COLO829 (cell line): ENCODE measurements around the gene CLEC1A.

Experiments
- DNase-seq: peaks from one replicate; pipeline ENCODE4 v3.0.0; 2012; ENCODE audit warnings: low spot score

The CLEC1A gene

GRCh38 chr12:10101042-10101579 is 2.3 kb upstream of the CLEC1A start:
- DNase-seq = peak; percentile 16

- DNase-seq = no peak
Measured at GRCh38 chr12:10097521-10097920, 1.3 kb downstream of the CLEC1A start.

GRCh38 chr12:10095971-10096370 is 2.8 kb downstream of the CLEC1A start:
- DNase-seq = no peak

- DNase-seq = no peak
Measured at GRCh38 chr12:10094646-10095395, 4.0 kb downstream of the CLEC1A start.

GRCh38 chr12:10088955-10089900 is 9.6 kb downstream of the CLEC1A start:
- DNase-seq = no peak

GRCh38 chr12:10088031-10088430 is 10.8 kb downstream of the CLEC1A start:
- no peak for DNase-seq

- no peak for DNase-seq
Measured at GRCh38 chr12:10086387-10086786, 12.4 kb downstream of the CLEC1A start.

- no peak for DNase-seq
Measured at GRCh38 chr12:10084733-10085132, 14.1 kb downstream of the CLEC1A start.

- no peak for DNase-seq
Measured at GRCh38 chr12:10082117-10082874, 16.5 kb downstream of the CLEC1A start.

GRCh38 chr12:10075451-10075850 is 23.3 kb downstream of the CLEC1A start:
- DNase-seq = no peak

- no peak for DNase-seq
Measured at GRCh38 chr12:10073261-10073660, 25.5 kb downstream of the CLEC1A start.

- DNase-seq = no peak
Measured at GRCh38 chr12:10072131-10072530, 26.7 kb downstream of the CLEC1A start.

GRCh38 chr12:10070380-10070779 is 28.4 kb downstream of the CLEC1A start:
- no peak for DNase-seq

GRCh38 chr12:10069976-10070375 is 28.8 kb downstream of the CLEC1A start:
- no peak for DNase-seq

GRCh38 chr12:10069099-10069498 is 29.7 kb downstream of the CLEC1A start:
- no peak for DNase-seq

- no peak for DNase-seq
Measured at GRCh38 chr12:10068644-10069043, 30.1 kb downstream of the CLEC1A start.

- peak; percentile 70 for DNase-seq
Measured at GRCh38 chr12:10067942-10068341, 30.8 kb downstream of the CLEC1A start.

GRCh38 chr12:10067264-10067663 is 31.5 kb downstream of the CLEC1A start:
- no peak for DNase-seq

- DNase-seq = no peak
Measured at GRCh38 chr12:10065241-10065640, 33.5 kb downstream of the CLEC1A start.

GRCh38 chr12:10058387-10058786 is 40.4 kb downstream of the CLEC1A start:
- DNase-seq = no peak

GRCh38 chr12:10052193-10052913 is 46.4 kb downstream of the CLEC1A start:
- no peak for DNase-seq
